PC-9 (cell line): ENCODE results near the gene CLEC1A.

Experiments used
- EZH2 ChIP-seq: fragments of 200-600 bp; sonication (generic); IDR thresholded peaks from 2 replicates; pipeline ENCODE4 v1.8.0; 2017; ENCODE audit warnings: antibody characterized with exemption, low read depth
- TF ChIP-seq, protein P1 (sequence below): fragments of 200-600 bp; sonication (generic); conservative IDR thresholded peaks from 2 replicates; pipeline ENCODE4 v1.6.1; 2017; ENCODE audit warnings: mixed run types, antibody characterized with exemption, mild to moderate bottlenecking, moderate library complexity

DNA sequence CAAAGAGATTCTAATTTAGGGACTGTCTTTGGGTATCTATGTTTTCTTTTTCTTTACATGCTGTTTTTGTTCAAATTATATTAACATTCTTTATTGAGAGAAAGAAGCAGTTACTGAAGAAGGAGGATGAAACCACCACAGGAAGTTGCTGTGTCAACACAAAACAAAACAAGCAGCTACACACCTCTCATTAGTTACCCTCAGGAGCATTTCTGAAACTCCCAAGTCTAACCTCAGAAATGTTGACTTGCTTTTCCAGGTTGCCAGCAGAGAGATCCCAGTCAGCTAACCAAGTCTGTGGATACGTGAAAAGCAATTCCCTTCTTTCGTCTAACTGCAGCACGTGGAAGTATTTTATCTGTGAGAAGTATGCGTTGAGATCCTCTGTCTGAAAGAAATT, 33.5 kb downstream of the CLEC1A start:
- TF ChIP-seq, protein P1, sequence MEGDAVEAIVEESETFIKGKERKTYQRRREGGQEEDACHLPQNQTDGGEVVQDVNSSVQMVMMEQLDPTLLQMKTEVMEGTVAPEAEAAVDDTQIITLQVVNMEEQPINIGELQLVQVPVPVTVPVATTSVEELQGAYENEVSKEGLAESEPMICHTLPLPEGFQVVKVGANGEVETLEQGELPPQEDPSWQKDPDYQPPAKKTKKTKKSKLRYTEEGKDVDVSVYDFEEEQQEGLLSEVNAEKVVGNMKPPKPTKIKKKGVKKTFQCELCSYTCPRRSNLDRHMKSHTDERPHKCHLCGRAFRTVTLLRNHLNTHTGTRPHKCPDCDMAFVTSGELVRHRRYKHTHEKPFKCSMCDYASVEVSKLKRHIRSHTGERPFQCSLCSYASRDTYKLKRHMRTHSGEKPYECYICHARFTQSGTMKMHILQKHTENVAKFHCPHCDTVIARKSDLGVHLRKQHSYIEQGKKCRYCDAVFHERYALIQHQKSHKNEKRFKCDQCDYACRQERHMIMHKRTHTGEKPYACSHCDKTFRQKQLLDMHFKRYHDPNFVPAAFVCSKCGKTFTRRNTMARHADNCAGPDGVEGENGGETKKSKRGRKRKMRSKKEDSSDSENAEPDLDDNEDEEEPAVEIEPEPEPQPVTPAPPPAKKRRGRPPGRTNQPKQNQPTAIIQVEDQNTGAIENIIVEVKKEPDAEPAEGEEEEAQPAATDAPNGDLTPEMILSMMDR = no peak
- no peak for TF ChIP-seq EZH2
